ENCODE results near the gene SAMD10.
"Not testable (repeated sequence)": the region's sequence is repeated elsewhere in the genome, so short reads cannot be mapped to it uniquely, and the experiment has no call there.

The SAMD10 gene

GRCh38 chr20:64001607-64002011 is 22.2 kb upstream of the SAMD10 start:
- DNase-seq (ENCODE audit: low spot score) = no peak

GRCh38 chr20:64000906-64001305 is 21.5 kb upstream of the SAMD10 start:
- DNase-seq (ENCODE audit: low spot score) = no peak

GRCh38 chr20:63982937-63983336 is 3.5 kb upstream of the SAMD10 start:
- no peak for DNase-seq (ENCODE audit: low spot score)

- DNase-seq (ENCODE audit: low spot score) = peak; percentile 99
Observed at GRCh38 chr20:63980806-63981728, 1.6 kb upstream of the SAMD10 start, which contains the start of gene PRPF6. TSS of gene PRPF6 (plus strand) at chr20:63981132. CDS start at chr20:63981246, 114 bp downstream.

GRCh38 chr20:63980317-63980805 is 919 bp upstream of the SAMD10 start:
- no peak for DNase-seq (ENCODE audit: low spot score)

GRCh38 chr20:63979229-63979556 is 249 bp downstream of the SAMD10 start:
- DNase-seq (ENCODE audit: low spot score) = no peak

GRCh38 chr20:63978319-63979228 is 868 bp downstream of the SAMD10 start:
- DNase-seq (ENCODE audit: low spot score) = no peak

- no peak for DNase-seq (ENCODE audit: low spot score)
Observed at GRCh38 chr20:63977739-63978276, 1.6 kb downstream of the SAMD10 start.

GRCh38 chr20:63976980-63977738 is 2.3 kb downstream of the SAMD10 start:
- no peak for DNase-seq (ENCODE audit: low spot score)

- DNase-seq (ENCODE audit: low spot score) = not testable (repeated sequence)
Observed at GRCh38 chr20:63976511-63976910, 2.9 kb downstream of the SAMD10 start.

GRCh38 chr20:63974402-63975200 is 4.8 kb downstream of the SAMD10 start:
- no peak for DNase-seq (ENCODE audit: low spot score)

- DNase-seq (ENCODE audit: low spot score) = peak; percentile 86
Observed at GRCh38 chr20:63973636-63974401, 5.6 kb downstream of the SAMD10 start.

- no peak for DNase-seq (ENCODE audit: low spot score)
Observed at GRCh38 chr20:63973160-63973479, 6.3 kb downstream of the SAMD10 start.

- no peak for DNase-seq (ENCODE audit: low spot score)
Observed at GRCh38 chr20:63972312-63973159, 6.9 kb downstream of the SAMD10 start.

GRCh38 chr20:63971960-63972311 is 7.5 kb downstream of the SAMD10 start:
- not testable (repeated sequence) for DNase-seq (ENCODE audit: low spot score)

- no peak for DNase-seq (ENCODE audit: low spot score)
Observed at GRCh38 chr20:63970714-63971431, 8.6 kb downstream of the SAMD10 start.

GRCh38 chr20:63969838-63970713 is 9.4 kb downstream of the SAMD10 start, which contains the start of gene ZNF512B:
TSS of gene ZNF512B (minus strand) at chr20:63969930. CDS start at chr20:63967950, 1,980 bp downstream.
- peak; percentile 90 for DNase-seq (ENCODE audit: low spot score)
